Measurements from ENCODE around the gene KANK4. TPM values are rescaled to one million over a fixed set of nuclear protein-coding genes. Genes with fewer than 3 reads are reported as not detected.
A peak's percentile ranks its signal among the peaks of the same experiment; 100 is the strongest.

KANK4 gene
- total RNA-seq, 6 donors from 2014 or later: 0.63 to 9.8 (median 3.7) TPM

GRCh38 chr1:62235576-62235975, 83.7 kb downstream of the KANK4 start:
- no peak for ATAC-seq (ENCODE audit: low FRiP score in 2 of 2)
- WGBS, 2 donors: 88 to 93% methylated on average over 2 of the region's 2 CpGs
- H3K4me3 ChIP-seq: no peak overlapping the region
- H3K36me3 ChIP-seq: no peaks in the 10 kb centered on the region
- TF ChIP-seq POLR2A (IDR thresholded peaks at IDR 0.05) (no peak), POLR2AphosphoS5 (IDR thresholded peaks at IDR 0.05) (no peak), EP300 (IDR thresholded peaks at IDR 0.05) (no peak), CTCF (IDR thresholded peaks at IDR 0.05) (no peak)
- no peaks in the 10 kb centered on the region for H3K9me3 ChIP-seq
- H3K27me3 ChIP-seq: no peaks in the 10 kb centered on the region
- no peak for DNase-seq
- H3K4me1 ChIP-seq: peaks cover 0 to under 1% (median 0%) of the 10 kb centered on the region in 4 donors
- no peak overlapping the region for H3K27ac ChIP-seq

GRCh38 chr1:62234688-62235087, 84.5 kb downstream of the KANK4 start:
- 90 to 98% methylated on average over 3 to 6 of the region's 6 CpGs for WGBS, 2 donors

GRCh38 chr1:62233926-62234450, 85.2 kb downstream of the KANK4 start:
- no peak overlapping the region for H3K27ac ChIP-seq
- no peaks in the 10 kb centered on the region for H3K4me1 ChIP-seq
- H3K9me3 ChIP-seq: no peaks in the 10 kb centered on the region
- WGBS, 2 donors: 86 to 89% methylated on average over 7 of the region's 7 CpGs
- TF ChIP-seq POLR2A (IDR thresholded peaks at IDR 0.05) (no peak), EP300 (IDR thresholded peaks at IDR 0.05) (no peak), POLR2AphosphoS5 (IDR thresholded peaks at IDR 0.05) (no peak), CTCF (IDR thresholded peaks at IDR 0.05) (no peak)
- H3K27me3 ChIP-seq: no peaks in the 10 kb centered on the region
- no peaks in the 10 kb centered on the region for H3K36me3 ChIP-seq
- DNase-seq: no peak
- H3K4me3 ChIP-seq: no peak overlapping the region
- no peak for ATAC-seq (ENCODE audit: low FRiP score in 2 of 2)

More at GRCh38 chr1:62234688-62235087, 84.5 kb downstream of the KANK4 start:
- no peaks in the 10 kb centered on the region for H3K4me1 ChIP-seq
- no peaks in the 10 kb centered on the region for H3K27me3 ChIP-seq
- H3K9me3 ChIP-seq: no peaks in the 10 kb centered on the region
- no peaks in the 10 kb centered on the region for H3K36me3 ChIP-seq
- no peak for TF ChIP-seq CTCF (IDR thresholded peaks at IDR 0.05)
- TF ChIP-seq POLR2AphosphoS5 (IDR thresholded peaks at IDR 0.05): no peak
- TF ChIP-seq EP300 (IDR thresholded peaks at IDR 0.05): no peak
- no peak for TF ChIP-seq POLR2A (IDR thresholded peaks at IDR 0.05)
- no peak for ATAC-seq (ENCODE audit: low FRiP score in 2 of 2)
- no peak for DNase-seq
- no peak overlapping the region for H3K27ac ChIP-seq
- H3K4me3 ChIP-seq: no peak overlapping the region

GRCh38 chr1:62232871-62233278, 86.4 kb downstream of the KANK4 start:
- no peak for TF ChIP-seq POLR2AphosphoS5 (IDR thresholded peaks at IDR 0.05)
- TF ChIP-seq CTCF (IDR thresholded peaks at IDR 0.05): no peak
- Histone ChIP-seq H3K36me3 (no peaks in the 10 kb centered on the region), H3K27me3 (no peaks in the 10 kb centered on the region), H3K27ac (no peak overlapping the region), H3K4me1 (no peaks in the 10 kb centered on the region), H3K9me3 (no peaks in the 10 kb centered on the region), H3K4me3 (no peak overlapping the region)
- 43 to 67% methylated on average over 14 of the region's 14 CpGs for WGBS, 2 donors
- no peak for DNase-seq
- no peak for ATAC-seq (ENCODE audit: low FRiP score in 2 of 2)

- Histone ChIP-seq H3K36me3 (no peaks in the 10 kb centered on the region), H3K9me3 (no peaks in the 10 kb centered on the region), H3K4me3 (no peak overlapping the region), H3K27me3 (no peaks in the 10 kb centered on the region), H3K4me1 (no peaks in the 10 kb centered on the region), H3K27ac (no peak overlapping the region)
- TF ChIP-seq POLR2AphosphoS5 (IDR thresholded peaks at IDR 0.05): no peak
- no peak for TF ChIP-seq EP300 (IDR thresholded peaks at IDR 0.05)
- TF ChIP-seq POLR2A (IDR thresholded peaks at IDR 0.05): no peak
- TF ChIP-seq CTCF (IDR thresholded peaks at IDR 0.05): no peak
- no peak for DNase-seq
- ATAC-seq (ENCODE audit: low FRiP score in 2 of 2): peak in 1 of 2 donors; percentile 56
- 87 to 89% methylated on average over 5 of the region's 5 CpGs for WGBS, 2 donors
These were observed 88.5 kb downstream of the KANK4 start for GRCh38 chr1:62230718-62231117.
